ENCODE measurements around the gene KCNMB4.
A peak's percentile ranks its signal among the peaks of the same experiment; 100 is the strongest.

Gene KCNMB4

DNA sequence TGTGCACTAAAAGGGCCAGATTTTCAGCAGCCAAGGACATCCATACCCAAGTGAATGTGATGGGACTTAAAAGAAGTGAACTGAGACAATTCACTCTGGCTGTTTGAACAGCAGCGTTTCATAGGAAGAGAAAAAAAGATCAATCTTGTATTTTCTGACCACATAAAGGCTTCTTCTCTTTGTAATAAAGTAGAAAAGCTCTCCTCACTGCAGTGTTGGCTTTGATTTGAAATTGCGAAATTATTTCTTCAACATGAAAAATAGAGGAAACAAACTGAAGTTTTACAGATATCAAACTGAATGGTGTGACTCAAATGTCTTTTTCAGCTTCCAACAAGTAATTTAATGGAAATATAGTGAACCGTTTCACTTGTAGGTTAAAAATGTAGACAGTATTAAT is 11.3 kb upstream of the KCNMB4 start:
- Histone ChIP-seq H3K4me2 (ENCODE audit: low read length) (peak overlapping the region; percentile 49; the same call in 1 of the 2 replicates), H3K4me1 (ENCODE audit: low read length) (peaks cover 17% of the 10 kb centered on the region), H4K20me1 (ENCODE audit: insufficient read depth, low read length) (no peaks in the 10 kb centered on the region), H3K4me3 (ENCODE audit: low read length) (no peak overlapping the region), H3K9me3 (ENCODE audit: insufficient read depth, low read length) (no peaks in the 10 kb centered on the region), H3K9ac (ENCODE audit: low read length) (no peak overlapping the region), H3K27me3 (ENCODE audit: low read depth, low read length) (no peaks in the 10 kb centered on the region), H3K79me2 (ENCODE audit: low read length) (no peaks in the 10 kb centered on the region), H3K27ac (ENCODE audit: low read length) (no peak overlapping the region), H3K36me3 (replicated peaks; ENCODE audit: low read depth, low read length) (peaks cover 11% of the 10 kb centered on the region), H2AFZ (ENCODE audit: low read depth, low read length) (no peak overlapping the region)
- TF ChIP-seq, protein P1, sequence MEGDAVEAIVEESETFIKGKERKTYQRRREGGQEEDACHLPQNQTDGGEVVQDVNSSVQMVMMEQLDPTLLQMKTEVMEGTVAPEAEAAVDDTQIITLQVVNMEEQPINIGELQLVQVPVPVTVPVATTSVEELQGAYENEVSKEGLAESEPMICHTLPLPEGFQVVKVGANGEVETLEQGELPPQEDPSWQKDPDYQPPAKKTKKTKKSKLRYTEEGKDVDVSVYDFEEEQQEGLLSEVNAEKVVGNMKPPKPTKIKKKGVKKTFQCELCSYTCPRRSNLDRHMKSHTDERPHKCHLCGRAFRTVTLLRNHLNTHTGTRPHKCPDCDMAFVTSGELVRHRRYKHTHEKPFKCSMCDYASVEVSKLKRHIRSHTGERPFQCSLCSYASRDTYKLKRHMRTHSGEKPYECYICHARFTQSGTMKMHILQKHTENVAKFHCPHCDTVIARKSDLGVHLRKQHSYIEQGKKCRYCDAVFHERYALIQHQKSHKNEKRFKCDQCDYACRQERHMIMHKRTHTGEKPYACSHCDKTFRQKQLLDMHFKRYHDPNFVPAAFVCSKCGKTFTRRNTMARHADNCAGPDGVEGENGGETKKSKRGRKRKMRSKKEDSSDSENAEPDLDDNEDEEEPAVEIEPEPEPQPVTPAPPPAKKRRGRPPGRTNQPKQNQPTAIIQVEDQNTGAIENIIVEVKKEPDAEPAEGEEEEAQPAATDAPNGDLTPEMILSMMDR (IDR thresholded peaks at IDR 0.05; ENCODE audit: low read depth, low read length) = no peak
- TF ChIP-seq EZH2phosphoT487 (IDR thresholded peaks at IDR 0.05; ENCODE audit: low read depth) = no peak

DNA sequence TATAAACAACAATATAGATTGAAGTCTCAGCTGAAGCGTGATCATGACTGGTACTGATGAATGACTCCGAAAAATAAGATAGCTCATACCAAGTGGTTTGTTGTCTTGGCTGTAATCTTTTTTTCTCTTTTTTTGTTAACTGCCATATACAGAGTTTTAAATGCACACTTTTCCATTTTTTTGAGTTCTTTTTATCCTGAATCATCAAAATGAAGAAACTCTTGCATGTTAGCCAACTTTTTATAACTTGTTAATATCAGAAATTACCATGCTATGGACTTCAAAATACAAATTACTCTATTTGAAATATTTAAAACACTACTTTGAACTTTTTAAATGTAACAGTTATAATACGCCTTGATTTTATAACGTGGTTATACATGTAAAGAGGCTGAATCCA is 10.1 kb upstream of the KCNMB4 start:
- no peak overlapping the region for H3K4me2 ChIP-seq (ENCODE audit: low read length)
- H3K9me3 ChIP-seq (ENCODE audit: insufficient read depth, low read length) = no peaks in the 10 kb centered on the region
- no peaks in the 10 kb centered on the region for H3K27me3 ChIP-seq (ENCODE audit: low read depth, low read length)
- H3K79me2 ChIP-seq (ENCODE audit: low read length) = no peaks in the 10 kb centered on the region
- peaks cover 17% of the 10 kb centered on the region for H3K4me1 ChIP-seq (ENCODE audit: low read length)
- TF ChIP-seq EZH2phosphoT487 (IDR thresholded peaks at IDR 0.05; ENCODE audit: low read depth) = no peak
- TF ChIP-seq, protein P1 (IDR thresholded peaks at IDR 0.05; ENCODE audit: low read depth, low read length) = no peak
- no peak overlapping the region for H3K4me3 ChIP-seq (ENCODE audit: low read length)
- no peak overlapping the region for H3K27ac ChIP-seq (ENCODE audit: low read length)
- H3K9ac ChIP-seq (ENCODE audit: low read length) = no peak overlapping the region
- peaks cover 11% of the 10 kb centered on the region for H3K36me3 ChIP-seq (replicated peaks; ENCODE audit: low read depth, low read length)
- H4K20me1 ChIP-seq (ENCODE audit: insufficient read depth, low read length) = no peaks in the 10 kb centered on the region
- H2AFZ ChIP-seq (ENCODE audit: low read depth, low read length) = no peak overlapping the region

DNA sequence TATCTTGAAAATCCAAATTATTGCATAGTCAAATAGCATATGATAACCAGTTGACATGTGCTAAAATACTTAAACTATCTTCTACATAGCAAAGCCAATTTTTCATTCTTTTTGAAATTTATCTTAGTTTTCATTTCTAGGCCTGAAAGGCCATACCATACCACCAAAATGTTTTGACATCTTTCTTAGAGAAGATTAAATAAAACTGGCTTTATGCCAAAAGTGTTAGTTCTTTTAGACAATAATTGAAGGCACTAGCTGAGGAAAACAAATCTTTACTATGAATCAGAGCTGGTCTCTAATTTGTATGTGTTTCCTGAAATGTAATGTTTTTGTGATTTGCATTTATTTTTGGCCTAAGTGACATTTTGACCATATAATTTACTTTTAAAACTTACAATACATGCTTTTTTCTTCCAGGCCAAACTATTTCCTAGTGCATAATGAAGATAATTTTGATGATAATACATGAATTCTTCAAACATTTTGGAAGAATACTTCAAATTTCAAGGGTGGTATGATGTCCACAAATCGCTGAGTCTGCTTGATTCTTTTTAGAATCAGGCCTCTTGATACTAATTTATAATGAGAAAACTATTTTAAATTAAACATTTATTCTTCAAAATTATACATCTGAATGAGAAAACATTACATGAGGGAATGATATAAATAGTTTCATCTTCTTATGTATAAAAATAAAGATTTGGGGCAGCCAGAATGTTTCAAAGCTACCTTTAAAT is 6.5 kb upstream of the KCNMB4 start:
- no peak overlapping the region for H3K4me2 ChIP-seq (ENCODE audit: low read length)
- no peak overlapping the region for H2AFZ ChIP-seq (ENCODE audit: low read depth, low read length)
- no peaks in the 10 kb centered on the region for H3K9me3 ChIP-seq (ENCODE audit: insufficient read depth, low read length)
- H3K9ac ChIP-seq (ENCODE audit: low read length) = no peak overlapping the region
- H3K79me2 ChIP-seq (ENCODE audit: low read length) = no peaks in the 10 kb centered on the region
- peaks cover 2% of the 10 kb centered on the region for H3K27me3 ChIP-seq (ENCODE audit: low read depth, low read length)
- H3K4me1 ChIP-seq (ENCODE audit: low read length) = peaks cover 22% of the 10 kb centered on the region
- H3K36me3 ChIP-seq (replicated peaks; ENCODE audit: low read depth, low read length) = peaks cover 9% of the 10 kb centered on the region
- H4K20me1 ChIP-seq (ENCODE audit: insufficient read depth, low read length) = no peaks in the 10 kb centered on the region
- H3K27ac ChIP-seq (ENCODE audit: low read length) = no peak overlapping the region
- TF ChIP-seq, protein P1 (IDR thresholded peaks at IDR 0.05; ENCODE audit: low read depth, low read length) = no peak
- TF ChIP-seq EZH2phosphoT487 (IDR thresholded peaks at IDR 0.05; ENCODE audit: low read depth) = no peak
- H3K4me3 ChIP-seq (ENCODE audit: low read length) = no peak overlapping the region

DNA sequence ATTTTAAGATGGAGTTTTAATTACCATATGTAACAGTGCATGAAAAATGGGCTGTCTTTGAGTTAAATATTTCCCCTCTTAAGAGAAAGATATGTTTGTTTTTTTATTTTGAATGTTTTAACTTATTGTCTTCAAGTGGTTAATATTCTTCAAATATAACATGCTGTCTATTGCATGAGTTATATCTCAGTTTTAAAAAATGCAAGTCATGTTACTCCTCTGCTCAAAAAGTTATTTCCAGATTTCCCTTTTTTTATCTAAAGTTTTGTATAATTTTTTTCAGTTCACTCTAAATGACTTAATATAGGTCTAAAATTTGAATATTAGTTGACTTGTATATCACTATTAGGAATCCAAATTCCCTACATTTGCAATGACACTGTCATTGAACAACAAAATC is 5.9 kb upstream of the KCNMB4 start:
- Histone ChIP-seq H4K20me1 (ENCODE audit: insufficient read depth, low read length) (no peaks in the 10 kb centered on the region), H3K79me2 (ENCODE audit: low read length) (no peaks in the 10 kb centered on the region), H2AFZ (ENCODE audit: low read depth, low read length) (no peak overlapping the region), H3K4me1 (ENCODE audit: low read length) (peaks cover 25% of the 10 kb centered on the region), H3K36me3 (replicated peaks; ENCODE audit: low read depth, low read length) (peaks cover 3% of the 10 kb centered on the region), H3K27me3 (ENCODE audit: low read depth, low read length) (peaks cover 8% of the 10 kb centered on the region), H3K4me3 (ENCODE audit: low read length) (no peak overlapping the region), H3K4me2 (ENCODE audit: low read length) (no peak overlapping the region), H3K27ac (ENCODE audit: low read length) (no peak overlapping the region), H3K9me3 (ENCODE audit: insufficient read depth, low read length) (no peaks in the 10 kb centered on the region), H3K9ac (ENCODE audit: low read length) (no peak overlapping the region)
- TF ChIP-seq, protein P1 (IDR thresholded peaks at IDR 0.05; ENCODE audit: low read depth, low read length) = no peak
- no peak for TF ChIP-seq EZH2phosphoT487 (IDR thresholded peaks at IDR 0.05; ENCODE audit: low read depth)
